ENCODE results near the gene ZPR1. TPM values are rescaled to one million over a fixed set of nuclear protein-coding genes. Genes with fewer than 3 reads are reported as not detected.

ZPR1 gene
- total and polyA plus RNA-seq, 8 donors: 10.8 to 35.5 (median 21.0) TPM

DNA sequence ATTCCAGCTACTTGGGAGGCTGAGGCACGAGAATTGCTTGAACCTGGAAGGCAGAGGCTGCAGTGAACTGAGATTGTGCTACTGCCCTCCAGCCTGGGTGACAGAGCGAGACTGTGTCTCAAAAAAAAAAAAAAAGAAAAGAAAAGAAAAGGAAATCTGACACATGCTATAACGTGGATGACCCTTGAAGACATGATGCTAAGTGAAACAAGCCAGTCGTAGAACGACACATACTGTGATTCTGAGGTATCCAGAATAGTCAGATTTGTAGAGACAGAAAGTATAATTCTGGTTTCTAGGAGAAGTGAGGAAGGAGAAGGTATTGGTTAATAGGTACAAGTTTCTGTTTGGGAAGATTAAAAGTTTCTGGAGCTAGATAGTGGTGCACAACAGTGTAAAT is 10.5 kb upstream of the ZPR1 start:
- H3K27ac ChIP-seq: no peak overlapping the region
- WGBS, 2 donors: 89% methylated on average over 5 of the region's 5 CpGs
- intact Hi-C loops (cut with DNase I): loop anchor here in 1 of 3 donors (10.0 kb wide), 1 partner anchor 306 kb away; no protein-coding TSS in a partner anchor
- H3K4me1 ChIP-seq: peaks cover 6 to 8% (median 6%) of the 10 kb centered on the region in 3 donors
- no peaks in the 10 kb centered on the region for H3K9me3 ChIP-seq
- no peaks in the 10 kb centered on the region for H3K27me3 ChIP-seq
- no peaks in the 10 kb centered on the region for H3K36me3 ChIP-seq
- ATAC-seq (no peak), DNase-seq (no peak), FAIRE-seq (no peak)
- TF ChIP-seq, protein P1, sequence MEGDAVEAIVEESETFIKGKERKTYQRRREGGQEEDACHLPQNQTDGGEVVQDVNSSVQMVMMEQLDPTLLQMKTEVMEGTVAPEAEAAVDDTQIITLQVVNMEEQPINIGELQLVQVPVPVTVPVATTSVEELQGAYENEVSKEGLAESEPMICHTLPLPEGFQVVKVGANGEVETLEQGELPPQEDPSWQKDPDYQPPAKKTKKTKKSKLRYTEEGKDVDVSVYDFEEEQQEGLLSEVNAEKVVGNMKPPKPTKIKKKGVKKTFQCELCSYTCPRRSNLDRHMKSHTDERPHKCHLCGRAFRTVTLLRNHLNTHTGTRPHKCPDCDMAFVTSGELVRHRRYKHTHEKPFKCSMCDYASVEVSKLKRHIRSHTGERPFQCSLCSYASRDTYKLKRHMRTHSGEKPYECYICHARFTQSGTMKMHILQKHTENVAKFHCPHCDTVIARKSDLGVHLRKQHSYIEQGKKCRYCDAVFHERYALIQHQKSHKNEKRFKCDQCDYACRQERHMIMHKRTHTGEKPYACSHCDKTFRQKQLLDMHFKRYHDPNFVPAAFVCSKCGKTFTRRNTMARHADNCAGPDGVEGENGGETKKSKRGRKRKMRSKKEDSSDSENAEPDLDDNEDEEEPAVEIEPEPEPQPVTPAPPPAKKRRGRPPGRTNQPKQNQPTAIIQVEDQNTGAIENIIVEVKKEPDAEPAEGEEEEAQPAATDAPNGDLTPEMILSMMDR (IDR thresholded peaks at IDR 0.05): no peak
- no peak overlapping the region for H3K4me3 ChIP-seq

DNA sequence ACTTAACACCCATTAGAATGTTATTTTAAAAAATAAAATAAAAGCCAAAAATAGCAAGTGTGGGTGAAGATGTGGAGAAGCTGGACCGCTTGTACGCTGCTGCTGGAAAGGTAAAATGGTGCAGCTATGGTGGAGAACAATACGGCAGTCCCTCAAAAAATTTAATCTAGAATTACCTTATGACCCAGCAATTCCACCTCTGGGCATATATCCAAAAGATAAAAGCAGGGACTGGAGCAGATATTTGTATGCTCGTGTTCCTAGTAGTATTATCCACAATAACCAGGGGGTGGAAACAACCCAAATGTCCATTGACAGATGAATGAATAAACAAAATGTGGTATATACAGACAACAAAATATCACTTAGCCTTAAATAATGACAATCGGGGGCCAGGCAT is 10.0 kb upstream of the ZPR1 start:
- DNase-seq (no peak), ATAC-seq (peak; percentile 44 to 90 (median 70)), FAIRE-seq (no peak)
- Histone ChIP-seq H3K4me3 (no peak overlapping the region), H3K27ac (no peak overlapping the region), H3K36me3 (no peaks in the 10 kb centered on the region), H3K27me3 (no peaks in the 10 kb centered on the region), H3K4me1 (peaks cover 6 to 8% (median 6%) of the 10 kb centered on the region in 3 donors), H3K9me3 (no peaks in the 10 kb centered on the region)
- TF ChIP-seq, protein P1 (IDR thresholded peaks at IDR 0.05): no peak
- WGBS, 2 donors: 33 to 37% methylated on average over 5 of the region's 5 CpGs
- intact Hi-C loops (cut with DNase I): loop anchor here in 1 of 3 donors (10.0 kb wide), 1 partner anchor 307 kb away; no protein-coding TSS in a partner anchor

DNA sequence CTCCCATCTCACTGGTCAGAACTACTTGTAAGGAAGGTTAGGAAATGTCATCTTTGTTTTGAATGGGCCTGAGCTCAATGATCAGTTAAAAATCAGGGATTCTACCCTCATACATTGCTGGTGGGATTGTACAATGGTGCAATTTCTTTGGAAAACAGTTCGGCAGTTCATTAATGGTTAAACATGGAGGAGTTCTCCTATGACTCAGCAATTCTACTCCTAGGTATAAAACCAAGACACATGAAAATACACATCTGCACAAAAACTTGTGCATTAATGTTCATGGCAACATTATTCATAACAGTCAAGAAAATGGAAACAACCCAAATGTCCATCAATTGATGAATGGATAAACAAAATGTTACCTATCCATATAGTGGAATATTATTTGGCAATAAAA is 8.7 kb upstream of the ZPR1 start:
- H3K27ac ChIP-seq: no peak overlapping the region
- H3K4me1 ChIP-seq: peaks cover 15 to 16% (median 15%) of the 10 kb centered on the region in 3 donors
- no peak for FAIRE-seq
- no peaks in the 10 kb centered on the region for H3K36me3 ChIP-seq
- TF ChIP-seq, protein P1 (IDR thresholded peaks at IDR 0.05): no peak
- no peaks in the 10 kb centered on the region for H3K27me3 ChIP-seq
- no peak for DNase-seq
- intact Hi-C loops (cut with DNase I): loop anchor here in 1 of 3 donors (10.0 kb wide), 1 partner anchor 308 kb away; no protein-coding TSS in a partner anchor
- WGBS, 2 donors: 73 to 75% methylated on average over 1 of the region's 1 CpG
- H3K4me3 ChIP-seq: no peak overlapping the region
- ATAC-seq: no peak
- no peaks in the 10 kb centered on the region for H3K9me3 ChIP-seq

DNA sequence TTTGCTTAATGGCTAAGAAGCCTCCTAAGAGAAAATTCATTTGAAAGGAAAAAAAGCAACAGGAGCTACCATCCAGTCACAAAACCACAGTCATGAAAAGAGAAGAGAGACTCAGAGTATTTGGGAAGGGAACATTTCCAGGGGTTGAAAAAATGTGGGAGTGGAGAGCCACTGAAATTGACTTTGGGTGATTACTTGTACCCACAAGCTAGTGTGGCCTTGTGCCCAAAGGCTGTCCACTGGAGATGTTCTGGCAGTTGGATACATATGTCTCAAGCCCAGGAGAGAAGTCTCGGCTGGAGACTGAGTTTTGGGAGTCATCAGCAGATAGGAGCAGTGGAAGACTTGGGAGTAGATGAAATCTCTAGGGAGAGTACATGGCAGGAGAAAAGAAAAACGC is 7.0 kb upstream of the ZPR1 start:
- H3K9me3 ChIP-seq: no peaks in the 10 kb centered on the region
- FAIRE-seq (no peak), ATAC-seq (no peak), DNase-seq (no peak)
- no peaks in the 10 kb centered on the region for H3K27me3 ChIP-seq
- no peak overlapping the region for H3K4me3 ChIP-seq
- TF ChIP-seq, protein P1 (IDR thresholded peaks at IDR 0.05): no peak
- intact Hi-C loops (cut with DNase I): loop anchor here in 1 of 3 donors (5.0 to 10.0 kb wide), 2 partner anchors 37 to 310 kb away; no protein-coding TSS in a partner anchor
- H3K27ac ChIP-seq: no peak overlapping the region
- no peaks in the 10 kb centered on the region for H3K36me3 ChIP-seq
- H3K4me1 ChIP-seq: peaks cover 19 to 20% (median 19%) of the 10 kb centered on the region in 3 donors
- WGBS, 2 donors: 79 to 82% methylated on average over 2 of the region's 2 CpGs

DNA sequence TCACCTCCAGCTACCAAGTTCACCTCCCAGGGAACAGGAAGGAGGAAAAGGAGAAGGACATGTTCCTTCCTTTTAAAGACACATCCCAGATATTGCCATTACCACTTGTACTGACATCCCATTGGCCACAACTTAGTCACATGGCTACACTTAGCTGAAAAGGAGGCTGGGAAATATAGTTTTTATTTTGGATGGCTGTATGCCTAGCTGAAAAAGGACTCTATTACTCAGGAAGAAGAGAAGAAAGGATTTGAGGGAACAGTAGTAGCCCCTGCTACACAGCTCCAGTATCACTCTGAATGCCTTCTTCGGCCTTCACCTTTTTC is 5.9 kb upstream of the ZPR1 start:
- WGBS, 2 donors: 92 to 97% methylated on average over 1 of the region's 1 CpG
- H3K27ac ChIP-seq: no peak overlapping the region
- no peak overlapping the region for H3K4me3 ChIP-seq
- no peak for DNase-seq
- no peak for FAIRE-seq
- no peaks in the 10 kb centered on the region for H3K9me3 ChIP-seq
- no peaks in the 10 kb centered on the region for H3K36me3 ChIP-seq
- intact Hi-C loops (cut with DNase I): loop anchor here in 1 of 3 donors (5.0 to 10.0 kb wide), 2 partner anchors 39 to 311 kb away; no protein-coding TSS in a partner anchor
- peaks cover 19 to 20% (median 19%) of the 10 kb centered on the region in 3 donors for H3K4me1 ChIP-seq
- no peaks in the 10 kb centered on the region for H3K27me3 ChIP-seq
- ATAC-seq: peak in 3 of 4 donors; percentile 17 to 60 (median 59)
- TF ChIP-seq, protein P1 (IDR thresholded peaks at IDR 0.05): no peak

All from pancreas (tissue), 10 donors.